CMK (cell line): Measurements from ENCODE around the gene DENND4B.
A peak's percentile ranks its signal among the peaks of the same experiment; 100 is the strongest.
"Not testable (repeated sequence)": the region's sequence is repeated elsewhere in the genome, so short reads cannot be mapped to it uniquely, and the experiment has no call there.

Source experiments
- DNase-seq: peaks from one replicate; pipeline ENCODE4 v3.0.0-alpha.2; 2010; ENCODE audit warnings: low read depth

The DENND4B gene, protein sequence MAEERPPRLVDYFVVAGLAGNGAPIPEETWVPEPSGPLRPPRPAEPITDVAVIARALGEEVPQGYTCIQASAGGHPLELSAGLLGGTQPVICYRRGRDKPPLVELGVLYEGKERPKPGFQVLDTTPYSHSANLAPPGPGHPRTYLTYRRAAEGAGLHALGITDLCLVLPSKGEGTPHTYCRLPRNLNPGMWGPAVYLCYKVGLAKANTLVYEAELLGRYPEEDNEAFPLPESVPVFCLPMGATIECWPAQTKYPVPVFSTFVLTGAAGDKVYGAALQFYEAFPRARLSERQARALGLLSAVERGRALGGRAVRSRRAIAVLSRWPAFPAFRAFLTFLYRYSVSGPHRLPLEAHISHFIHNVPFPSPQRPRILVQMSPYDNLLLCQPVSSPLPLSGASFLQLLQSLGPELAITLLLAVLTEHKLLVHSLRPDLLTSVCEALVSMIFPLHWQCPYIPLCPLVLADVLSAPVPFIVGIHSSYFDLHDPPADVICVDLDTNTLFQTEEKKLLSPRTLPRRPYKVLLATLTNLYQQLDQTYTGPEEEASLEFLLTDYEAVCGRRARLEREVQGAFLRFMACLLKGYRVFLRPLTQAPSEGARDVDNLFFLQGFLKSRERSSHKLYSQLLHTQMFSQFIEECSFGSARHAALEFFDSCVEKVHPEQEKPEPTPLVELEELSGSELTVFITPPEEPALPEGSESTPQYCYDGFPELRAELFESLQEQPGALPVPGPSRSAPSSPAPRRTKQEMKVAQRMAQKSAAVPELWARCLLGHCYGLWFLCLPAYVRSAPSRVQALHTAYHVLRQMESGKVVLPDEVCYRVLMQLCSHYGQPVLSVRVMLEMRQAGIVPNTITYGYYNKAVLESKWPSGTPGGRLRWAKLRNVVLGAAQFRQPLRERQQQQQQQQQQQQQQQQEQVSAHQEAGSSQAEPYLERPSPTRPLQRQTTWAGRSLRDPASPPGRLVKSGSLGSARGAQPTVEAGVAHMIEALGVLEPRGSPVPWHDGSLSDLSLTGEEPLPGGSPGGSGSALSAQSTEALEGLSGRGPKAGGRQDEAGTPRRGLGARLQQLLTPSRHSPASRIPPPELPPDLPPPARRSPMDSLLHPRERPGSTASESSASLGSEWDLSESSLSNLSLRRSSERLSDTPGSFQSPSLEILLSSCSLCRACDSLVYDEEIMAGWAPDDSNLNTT (N-terminal part only)

DNA sequence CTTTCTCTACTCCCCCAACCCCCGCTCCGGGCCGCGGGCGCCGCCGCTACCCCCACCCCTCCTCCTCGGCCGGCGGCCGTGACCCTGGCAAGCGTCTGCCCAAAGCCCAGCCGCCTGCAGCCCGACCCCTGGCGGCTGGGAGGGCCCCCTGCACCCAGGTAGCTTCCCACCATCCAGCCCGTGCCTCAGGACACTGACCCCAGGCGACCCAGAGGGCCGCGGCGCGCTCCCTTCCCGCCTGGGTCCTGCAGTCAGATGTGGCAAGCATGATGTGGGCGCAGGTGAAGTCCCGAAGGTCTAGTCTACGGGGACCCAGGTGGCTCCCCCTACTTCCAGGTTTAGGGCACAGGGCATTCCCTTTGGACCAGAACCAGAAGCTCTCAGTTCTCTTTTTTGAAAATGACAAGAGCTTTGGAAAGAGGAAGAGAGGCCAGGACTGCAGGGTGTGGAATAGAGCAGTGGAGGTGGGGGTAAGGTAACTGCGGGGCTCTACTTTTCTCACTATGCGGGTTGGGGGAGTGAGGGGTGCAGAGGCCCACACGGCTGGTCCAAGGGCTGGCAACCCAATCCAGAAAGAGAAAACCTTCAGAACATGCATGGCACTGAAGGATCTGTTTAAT lies at the start of gene DENND4B:
TSS of gene DENND4B (minus strand) at position 97 of the 620 bp plus-strand sequence. CDS start 2,344 bp downstream, outside the sequence.
- DNase-seq = no peak

DNA sequence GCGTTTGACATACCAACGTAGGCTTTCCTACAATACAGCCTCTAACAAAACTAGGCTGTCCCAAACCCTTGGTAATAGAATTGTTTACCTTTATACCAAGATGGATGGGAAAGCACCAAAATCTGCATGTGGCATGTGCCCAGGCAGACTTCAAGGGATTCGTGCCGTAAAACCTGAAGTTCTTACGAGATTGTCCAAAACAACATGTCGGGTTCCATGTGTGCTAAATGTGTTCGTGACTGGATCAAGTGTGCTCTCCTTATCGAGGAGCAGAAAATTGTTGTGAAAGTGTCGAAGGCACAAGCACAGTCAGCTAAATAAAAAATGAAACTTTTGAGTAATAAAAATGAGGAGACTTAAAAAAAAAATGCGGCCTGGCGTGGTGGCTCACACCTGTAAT lies 49.1 kb upstream of the DENND4B start:
- DNase-seq = no peak

DNA sequence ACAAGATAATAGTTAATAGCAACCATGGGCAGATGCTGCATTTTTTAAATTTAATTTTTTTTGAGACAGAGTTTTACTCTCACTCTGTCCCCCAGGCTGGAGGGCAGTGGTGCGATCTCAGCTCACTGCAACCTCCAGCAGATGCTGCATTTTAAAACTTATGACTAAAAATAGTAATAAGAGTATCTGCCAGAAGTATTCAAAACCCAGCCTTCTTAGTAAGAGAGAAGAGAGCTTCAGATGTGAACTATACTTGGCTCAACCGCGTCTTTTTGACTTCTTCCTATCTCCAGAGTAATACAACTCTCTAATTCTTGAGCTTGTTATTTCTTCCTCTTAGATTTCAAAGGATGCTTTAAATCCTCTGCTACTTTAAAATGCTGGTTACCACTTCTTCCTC lies 48.7 kb upstream of the DENND4B start:
- no peak for DNase-seq

DNA sequence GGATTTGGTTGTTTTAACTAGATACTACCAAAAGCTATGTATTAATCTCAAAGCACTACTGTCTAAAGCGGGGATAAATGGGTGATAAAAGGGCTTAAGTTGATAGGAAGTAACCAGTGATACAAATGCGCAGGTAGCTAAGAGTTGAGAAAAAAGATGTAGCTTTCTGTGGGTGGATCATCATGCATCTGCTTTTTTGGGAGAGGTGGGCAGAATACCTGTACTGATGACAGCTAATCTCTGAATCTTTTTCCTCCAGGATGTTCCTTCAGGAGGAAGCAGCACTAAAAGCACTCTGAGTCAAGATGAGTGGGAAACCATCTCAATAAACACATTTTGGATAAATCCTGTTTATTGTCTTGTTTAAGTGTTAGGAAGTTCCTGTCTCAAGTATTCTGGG lies 45.3 kb upstream of the DENND4B start:
- DNase-seq = no peak

DNA sequence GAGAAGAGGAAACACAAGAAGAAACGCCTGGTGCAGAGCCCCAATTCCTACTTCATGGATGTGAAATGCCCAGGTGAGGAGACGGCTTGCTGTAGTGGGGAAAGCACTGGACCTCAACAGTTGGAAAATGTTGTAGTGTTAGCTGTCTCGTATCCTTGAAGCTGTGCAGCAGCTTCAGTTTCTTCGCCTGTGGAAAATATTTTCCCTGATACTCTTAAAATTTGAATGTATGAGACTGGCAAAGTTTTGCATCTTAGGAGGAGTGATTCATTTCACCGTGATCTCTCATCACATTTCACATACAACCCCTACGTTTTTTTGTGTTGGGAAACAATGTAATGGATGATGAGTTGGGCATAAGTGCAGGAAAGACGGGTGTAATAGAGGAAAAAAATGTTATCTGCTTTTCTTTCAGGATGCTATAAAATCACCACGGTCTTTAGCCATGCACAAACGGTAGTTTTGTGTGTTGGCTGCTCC lies 44.7 kb upstream of the DENND4B start:
- no peak for DNase-seq

DNA sequence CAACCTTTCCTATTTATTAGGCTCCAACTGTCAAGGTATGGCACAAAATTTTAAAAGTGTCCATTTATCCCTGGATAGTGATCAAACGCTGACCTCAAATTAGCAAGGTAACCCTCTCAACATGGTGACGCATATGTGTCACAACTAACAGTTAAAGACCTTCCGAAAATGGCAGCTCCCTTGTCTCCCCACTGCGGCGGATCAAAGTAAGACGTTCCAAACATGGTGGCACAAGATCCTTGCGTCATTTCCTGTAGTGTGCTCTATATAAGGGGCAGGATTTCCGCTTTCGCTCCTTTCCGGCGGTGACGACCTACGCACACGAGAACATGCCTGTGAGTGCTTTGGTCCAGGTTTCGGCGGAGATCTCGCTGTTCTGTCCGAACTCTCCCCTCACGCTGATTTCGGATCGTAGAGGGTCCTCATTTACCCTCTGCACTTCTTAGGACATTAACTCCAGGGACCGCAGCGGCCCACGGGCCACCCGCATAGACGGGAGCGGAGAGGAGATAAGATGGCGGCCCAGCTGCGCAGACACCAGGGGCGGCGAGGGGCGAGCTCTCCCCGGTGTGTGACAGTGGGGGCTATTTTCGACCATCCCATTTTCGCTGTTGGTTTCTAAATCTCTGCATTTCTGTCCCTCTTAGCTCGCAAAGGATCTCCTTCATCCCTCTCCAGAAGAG lies 44.1 kb upstream of the DENND4B start, which contains the start of gene RPS27:
TSS of gene RPS27 (plus strand) at position 295 of the 683 bp plus-strand sequence. CDS start at position 330, 35 bp downstream.
- DNase-seq = peak; percentile 98

DNA sequence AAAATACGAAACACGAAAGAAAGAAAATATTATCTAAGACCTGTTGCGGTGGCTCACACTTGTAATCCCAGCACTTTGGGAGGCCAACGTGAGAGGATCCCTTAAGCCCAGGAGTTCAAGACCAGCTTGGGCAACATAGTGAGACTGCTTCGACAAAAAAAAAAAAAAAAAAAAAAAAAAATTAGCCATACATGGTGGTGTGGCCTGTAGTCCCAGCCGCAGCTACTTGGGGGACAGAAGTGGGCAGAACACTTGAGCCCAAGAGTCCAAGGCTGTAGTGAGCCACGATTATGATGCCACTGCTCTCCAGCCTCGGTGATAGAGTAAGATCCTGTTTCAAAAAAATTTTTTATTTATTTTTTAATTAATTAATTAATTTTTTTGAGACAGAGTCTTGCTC lies 41.1 kb upstream of the DENND4B start:
- no peak for DNase-seq

DNA sequence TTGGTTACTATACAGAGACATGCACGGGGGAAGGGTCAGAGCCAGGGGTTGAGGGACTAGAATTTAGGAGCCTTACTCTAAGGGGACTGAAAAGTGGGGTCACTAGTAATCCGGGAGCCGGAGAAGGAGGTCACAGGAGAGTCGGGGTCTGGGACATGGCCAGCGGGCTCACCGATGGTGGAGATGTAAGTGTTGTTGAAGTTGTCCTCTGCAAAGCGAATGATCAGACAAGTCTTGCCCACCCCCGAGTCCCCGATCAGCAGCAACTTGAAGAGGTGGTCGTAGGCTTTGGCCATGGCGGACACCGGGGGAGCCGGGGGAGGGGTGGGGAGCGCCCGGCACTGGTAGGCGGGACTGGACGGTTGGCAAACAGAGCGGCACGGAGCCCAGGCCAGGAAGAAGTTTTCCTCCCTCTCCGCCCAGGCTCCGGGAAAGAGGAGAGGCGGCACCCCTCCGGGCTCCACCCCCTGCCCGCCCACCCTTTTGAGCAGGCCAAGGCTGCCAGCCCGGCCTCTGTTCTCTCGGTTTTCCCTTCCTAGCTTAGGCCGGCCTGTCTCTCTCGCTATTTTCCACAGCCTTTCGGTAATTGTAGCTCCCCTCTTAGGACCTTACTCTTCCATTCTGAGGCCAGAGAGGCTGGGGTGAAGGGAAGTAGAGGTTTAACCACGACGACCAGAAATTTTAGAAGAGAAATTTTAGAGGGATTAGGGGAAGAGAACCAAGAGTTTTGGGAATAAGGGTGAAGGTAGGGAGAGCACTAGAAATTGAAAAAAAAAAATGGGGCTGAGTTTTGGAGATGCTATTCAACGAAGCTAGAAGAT lies 39.6 kb upstream of the DENND4B start, which contains the start of gene RAB13:
TSS of gene RAB13 (minus strand) at position 399 of the 821 bp plus-strand sequence. CDS start at position 296, 103 bp downstream.
- DNase-seq = peak; percentile 65

DNA sequence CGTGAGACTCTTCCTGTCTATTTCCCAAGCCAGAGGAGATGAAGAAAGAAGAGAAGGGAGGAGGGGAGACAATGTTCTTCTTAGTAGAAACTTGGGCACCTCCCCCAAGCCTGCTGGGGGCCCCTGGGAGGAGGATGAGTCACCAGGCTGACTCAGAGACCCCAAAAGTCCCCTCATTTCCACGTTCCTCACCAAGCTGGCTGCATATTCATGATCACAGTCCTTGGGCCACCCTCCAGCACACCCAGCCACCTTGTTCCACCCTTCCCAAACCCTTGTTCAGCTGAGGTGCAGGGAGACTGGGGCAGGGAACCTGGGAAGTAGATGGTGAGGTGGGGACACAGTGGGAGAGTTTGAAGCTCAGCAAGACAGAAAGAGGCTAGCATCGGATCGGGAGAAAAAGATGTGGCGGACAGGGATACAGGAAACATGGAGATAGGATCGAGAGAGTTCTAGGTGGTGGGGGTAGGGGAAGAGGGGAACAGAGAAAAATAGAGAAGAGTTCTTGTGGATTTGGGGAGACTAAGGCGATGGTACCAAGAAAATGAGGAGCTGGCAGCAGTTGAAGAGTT lies 38.9 kb upstream of the DENND4B start:
- DNase-seq = no peak

DNA sequence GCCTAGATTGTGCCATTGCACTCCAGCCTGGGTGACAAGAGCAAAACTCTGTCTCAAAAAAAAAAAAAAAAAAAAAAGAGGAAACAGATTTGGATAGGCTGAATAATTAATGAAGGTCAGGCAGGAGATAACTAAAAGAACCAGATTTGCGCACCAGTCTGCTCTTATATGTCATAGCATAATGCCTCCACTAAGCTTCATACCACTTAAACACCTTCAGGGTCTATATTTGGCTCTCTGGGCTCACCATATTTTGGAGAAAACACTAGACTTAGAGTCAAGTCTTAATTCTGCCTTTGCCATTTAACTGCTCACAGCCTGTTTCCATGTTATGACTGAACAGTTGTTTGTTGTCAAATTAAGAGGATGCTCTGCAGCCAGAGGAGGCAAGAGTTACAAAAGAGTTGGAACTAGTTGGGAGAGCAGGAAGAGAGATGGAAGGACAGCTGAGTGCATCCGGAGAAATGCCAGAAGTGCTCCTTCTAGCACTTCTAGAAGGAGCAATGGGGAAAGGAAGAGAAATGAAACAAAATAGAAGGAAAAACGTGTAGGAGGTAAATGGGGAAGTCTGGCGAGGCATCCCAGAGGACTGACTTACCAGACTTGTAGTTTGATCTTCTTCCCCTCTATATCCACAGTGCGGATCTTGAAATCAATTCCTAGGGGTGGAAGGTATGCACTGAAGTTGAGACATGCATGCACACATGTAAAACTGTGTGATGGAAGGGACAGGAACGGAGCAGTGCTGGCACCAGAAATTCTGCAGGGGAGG lies 37.8 kb upstream of the DENND4B start:
- no peak for DNase-seq

DNA sequence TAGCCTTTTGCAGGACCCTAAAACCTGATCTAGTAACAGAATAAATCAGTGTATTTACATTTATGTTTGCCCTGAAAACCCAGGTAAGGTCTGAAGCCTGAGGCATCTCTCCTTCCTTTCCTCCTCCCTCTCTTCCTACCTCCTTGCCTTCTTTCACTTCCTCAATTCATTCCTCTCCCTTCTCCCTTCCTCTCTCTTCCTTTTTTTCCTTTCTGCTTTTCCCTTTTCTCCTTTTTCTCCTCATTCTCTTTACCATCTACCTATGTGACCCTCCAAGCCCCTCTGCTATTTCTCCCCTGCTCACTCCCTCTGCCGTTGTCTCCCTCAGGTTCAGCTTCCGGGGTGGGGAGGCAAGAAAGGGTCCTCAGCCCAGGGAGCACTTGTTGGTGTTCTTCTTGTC lies 35.2 kb upstream of the DENND4B start:
- DNase-seq = not testable (repeated sequence)

DNA sequence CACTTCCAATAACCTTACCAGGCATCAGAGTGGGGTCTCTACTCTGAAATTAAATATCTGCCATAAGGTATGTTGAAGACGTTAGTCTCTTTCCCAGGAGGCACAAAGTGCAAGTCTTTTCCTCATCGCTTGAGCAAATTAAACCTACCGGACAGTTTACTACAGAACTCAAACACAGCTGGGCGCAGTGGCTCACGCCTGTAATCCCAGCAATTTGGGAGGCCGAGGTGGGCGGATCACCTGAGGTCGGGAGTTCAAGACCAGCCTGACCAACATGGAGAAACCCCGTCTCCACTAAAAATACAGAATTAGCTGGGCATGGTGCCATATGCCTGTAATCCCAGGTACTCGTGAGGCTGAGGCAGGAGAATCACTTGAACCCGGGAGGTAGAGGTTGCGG lies 32.6 kb upstream of the DENND4B start:
- DNase-seq = not testable (repeated sequence)

DNA sequence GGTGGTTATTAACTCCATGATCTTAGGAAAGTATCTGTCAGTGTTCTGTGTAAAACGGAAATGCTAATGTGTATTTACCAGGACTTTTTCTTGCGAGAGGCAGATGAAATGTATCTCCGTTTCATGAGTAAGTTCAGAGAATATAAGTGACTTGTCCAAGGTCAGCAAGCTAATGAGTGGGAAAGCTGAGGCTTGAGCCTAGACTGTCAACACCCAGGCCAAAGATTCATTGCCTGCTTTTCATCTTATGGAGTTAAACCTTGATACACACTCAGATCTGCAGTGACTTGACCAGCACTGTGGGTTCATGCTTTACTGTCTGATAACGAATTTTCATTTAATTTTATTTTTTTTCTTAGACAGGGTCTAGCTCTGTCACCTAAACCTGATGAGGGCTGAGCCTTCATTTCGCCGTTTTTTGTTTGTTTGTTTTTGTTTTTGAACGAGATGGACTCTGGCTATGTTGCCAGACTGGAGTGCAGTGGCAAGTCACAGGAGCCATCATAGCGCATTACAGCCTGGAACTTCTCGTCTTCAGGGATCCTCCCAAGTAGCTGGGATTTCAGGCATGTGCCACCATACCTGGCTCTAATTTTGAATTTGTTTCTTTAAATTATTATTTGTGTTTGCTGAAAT lies 31.9 kb upstream of the DENND4B start:
- DNase-seq = no peak

DNA sequence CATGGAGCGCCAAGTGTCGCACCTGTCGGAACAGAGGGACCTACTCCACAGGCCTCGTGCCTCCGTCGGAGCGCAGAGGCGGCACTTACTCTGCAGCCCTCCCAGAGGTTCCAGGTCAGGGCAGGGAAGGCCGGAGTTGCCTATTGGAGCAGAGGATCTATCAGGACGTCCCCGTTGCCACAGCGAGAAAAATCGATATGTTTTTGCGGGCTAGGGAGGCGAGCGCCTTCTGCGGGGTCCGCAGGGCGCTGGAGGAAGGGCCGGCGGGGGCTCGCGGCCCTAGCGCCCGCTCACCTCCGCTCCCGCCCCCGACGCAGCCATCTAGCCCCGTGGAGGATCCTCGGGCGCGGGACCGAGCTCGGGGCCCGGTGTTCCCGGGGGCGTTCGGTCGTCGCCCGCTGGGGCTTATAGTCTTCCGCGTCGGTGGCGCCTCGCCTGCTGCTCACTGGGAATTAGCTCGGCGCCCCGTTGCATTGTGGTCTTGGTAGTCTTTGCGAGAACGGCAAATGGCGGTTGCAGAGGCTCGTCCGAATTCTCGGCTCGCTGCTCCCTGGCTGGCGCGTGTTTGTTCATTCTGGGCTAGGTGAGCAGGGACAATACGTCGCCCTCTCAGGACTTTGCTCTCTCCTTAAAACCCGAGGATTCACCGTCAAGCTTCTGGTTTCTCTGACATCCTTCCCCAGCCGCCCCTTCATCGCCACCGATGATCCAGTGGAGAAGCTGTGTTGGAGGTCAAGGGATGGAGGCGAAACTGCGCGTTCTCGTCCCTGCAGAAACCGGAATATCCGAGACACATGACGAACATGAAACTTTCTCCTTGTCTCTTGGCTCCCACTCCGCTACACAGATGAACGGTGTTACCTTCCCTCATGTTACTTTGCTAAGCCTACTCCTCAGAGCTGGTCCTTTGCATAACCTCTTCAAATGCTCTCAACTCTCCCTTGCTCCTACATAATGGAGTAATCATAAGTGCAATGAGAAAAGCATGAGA lies 31.0 kb upstream of the DENND4B start, which contains the start of gene JTB:
TSS of gene JTB (minus strand) at position 425 of the 991 bp plus-strand sequence. CDS start at position 3, 422 bp downstream.
- no peak for DNase-seq

DNA sequence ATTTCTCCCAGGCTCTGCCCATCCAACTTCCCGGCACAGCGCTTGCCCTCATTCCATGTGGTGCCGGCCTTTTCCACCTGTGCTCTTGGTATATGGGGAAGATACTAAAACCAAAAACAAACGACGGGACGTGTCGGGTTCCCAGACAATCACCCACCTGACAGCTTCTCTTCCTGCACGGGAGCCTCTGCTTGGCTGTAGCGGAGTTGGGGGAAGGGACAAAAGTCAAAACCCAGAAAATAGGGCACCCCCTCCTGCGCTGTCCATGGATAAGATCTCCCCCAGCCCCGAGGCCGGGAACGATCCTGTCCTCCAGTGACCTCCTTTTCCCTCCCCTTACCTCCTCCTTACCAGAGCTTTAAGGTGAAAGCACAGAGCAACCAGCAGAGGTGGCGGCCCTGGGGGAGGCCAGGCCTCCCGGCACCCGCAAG lies 30.3 kb upstream of the DENND4B start:
- no peak for DNase-seq

DNA sequence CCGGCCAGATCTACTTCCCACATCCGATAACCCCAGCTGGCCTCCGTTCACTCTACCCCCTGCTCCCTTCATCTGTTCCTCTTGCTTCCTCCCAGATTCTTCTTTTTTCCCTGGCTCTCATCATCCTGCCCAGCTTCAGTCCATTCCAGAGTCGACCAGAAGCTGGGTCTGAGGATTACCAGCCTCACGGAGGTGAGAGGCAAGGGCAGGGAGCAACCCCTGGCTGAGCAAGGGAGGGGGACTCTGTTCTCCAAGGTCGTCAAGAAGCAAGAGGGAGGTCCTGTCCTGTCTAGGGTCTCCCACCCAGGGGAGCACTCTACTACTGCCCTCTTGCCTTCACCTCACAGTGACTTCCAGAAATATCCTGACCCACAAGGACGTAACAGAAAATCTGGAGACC lies 27.0 kb upstream of the DENND4B start:
- DNase-seq = no peak

DNA sequence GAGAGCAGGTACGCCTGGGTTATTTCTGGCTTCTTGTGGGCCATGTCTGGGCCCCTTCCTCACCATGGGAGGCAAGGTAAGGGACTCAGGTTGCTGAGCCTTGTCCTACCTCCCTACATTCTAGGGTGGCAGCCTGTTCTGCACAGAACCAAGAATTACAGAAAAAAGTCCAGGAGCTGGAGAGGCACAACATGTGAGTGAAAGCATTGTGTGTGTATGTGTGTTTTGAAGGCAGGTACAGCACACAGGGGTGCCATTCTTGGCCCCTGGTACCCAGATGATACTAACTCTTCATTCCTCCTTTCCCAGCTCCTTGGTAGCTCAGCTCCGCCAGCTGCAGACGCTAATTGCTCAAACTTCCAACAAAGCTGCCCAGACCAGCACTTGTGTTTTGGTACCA lies 26.6 kb upstream of the DENND4B start:
- DNase-seq = no peak
